IPS-15b (cell line): Measurements from ENCODE around the gene LRP2.
"Not testable (repeated sequence)": the region's sequence is repeated elsewhere in the genome, so short reads cannot be mapped to it uniquely, and the experiment has no call there.

Experiments used
- H3K27me3 ChIP-seq: one replicate; pipeline ENCODE4 v1.6.1; 2013; ENCODE audit warnings: low read length; ENCODE audit not compliant: control insufficient read depth, insufficient read depth
- H3K36me3 ChIP-seq: one replicate; pipeline ENCODE4 v1.6.1; 2013; ENCODE audit warnings: low read length; ENCODE audit not compliant: control insufficient read depth, insufficient read depth
- H3K4me1 ChIP-seq: one replicate; pipeline ENCODE4 v1.6.1; 2013; ENCODE audit warnings: mild to moderate bottlenecking, low read length; ENCODE audit not compliant: control insufficient read depth, insufficient read depth
- H3K4me3 ChIP-seq: one replicate; pipeline ENCODE4 v1.5.1; 2013; ENCODE audit warnings: low read depth, low read length
- H3K9ac ChIP-seq: one replicate; pipeline ENCODE4 v1.6.1; 2013; ENCODE audit warnings: low read depth, mild to moderate bottlenecking, low read length
- H3K9me3 ChIP-seq: one replicate; pipeline ENCODE4 v1.6.1; 2013; ENCODE audit warnings: mild to moderate bottlenecking, low read length; ENCODE audit not compliant: control insufficient read depth, insufficient read depth

Gene LRP2

GRCh38 chr2:169290433-169290832 is 71.9 kb downstream of the LRP2 start:
- Histone ChIP-seq H3K27me3 (no peaks in the 10 kb centered on the region), H3K9me3 (no peaks in the 10 kb centered on the region), H3K36me3 (no peaks in the 10 kb centered on the region), H3K4me1 (peaks cover 16% of the 10 kb centered on the region), H3K4me3 (no peak overlapping the region), H3K9ac (no peak overlapping the region)

- no peak overlapping the region for H3K9ac ChIP-seq
- no peaks in the 10 kb centered on the region for H3K27me3 ChIP-seq
- peaks cover 16% of the 10 kb centered on the region for H3K4me1 ChIP-seq
- no peaks in the 10 kb centered on the region for H3K36me3 ChIP-seq
- no peaks in the 10 kb centered on the region for H3K9me3 ChIP-seq
- no peak overlapping the region for H3K4me3 ChIP-seq
Measured at GRCh38 chr2:169287666-169288065, 74.7 kb downstream of the LRP2 start.

- no peak overlapping the region for H3K9ac ChIP-seq
- H3K36me3 ChIP-seq = no peaks in the 10 kb centered on the region
- H3K4me3 ChIP-seq = no peak overlapping the region
- peaks cover 13% of the 10 kb centered on the region for H3K4me1 ChIP-seq
- no peaks in the 10 kb centered on the region for H3K27me3 ChIP-seq
- no peaks in the 10 kb centered on the region for H3K9me3 ChIP-seq
Measured at GRCh38 chr2:169286624-169287231, 75.6 kb downstream of the LRP2 start.

- Histone ChIP-seq H3K9ac (no peak overlapping the region), H3K9me3 (no peaks in the 10 kb centered on the region), H3K36me3 (no peaks in the 10 kb centered on the region), H3K4me3 (no peak overlapping the region), H3K4me1 (peaks cover 7% of the 10 kb centered on the region), H3K27me3 (no peaks in the 10 kb centered on the region)
Measured at GRCh38 chr2:169285531-169286235, 76.7 kb downstream of the LRP2 start.

- H3K9ac ChIP-seq = no peak overlapping the region
- no peaks in the 10 kb centered on the region for H3K4me1 ChIP-seq
- no peaks in the 10 kb centered on the region for H3K36me3 ChIP-seq
- no peaks in the 10 kb centered on the region for H3K27me3 ChIP-seq
- no peaks in the 10 kb centered on the region for H3K9me3 ChIP-seq
- no peak overlapping the region for H3K4me3 ChIP-seq
Measured at GRCh38 chr2:169280502-169280901, 81.8 kb downstream of the LRP2 start.

GRCh38 chr2:169275696-169276444 is 86.5 kb downstream of the LRP2 start:
- Histone ChIP-seq H3K27me3 (no peaks in the 10 kb centered on the region), H3K9ac (no peak overlapping the region)

GRCh38 chr2:169272010-169272409 is 90.3 kb downstream of the LRP2 start:
- Histone ChIP-seq H3K27me3 (no peaks in the 10 kb centered on the region), H3K9me3 (no peaks in the 10 kb centered on the region), H3K36me3 (no peaks in the 10 kb centered on the region), H3K9ac (no peak overlapping the region), H3K4me3 (no peak overlapping the region), H3K4me1 (no peaks in the 10 kb centered on the region)

More at GRCh38 chr2:169275696-169276444, 86.5 kb downstream of the LRP2 start:
- H3K4me1 ChIP-seq = no peaks in the 10 kb centered on the region
- no peaks in the 10 kb centered on the region for H3K36me3 ChIP-seq
- H3K4me3 ChIP-seq = no peak overlapping the region
- no peaks in the 10 kb centered on the region for H3K9me3 ChIP-seq

- H3K27me3 ChIP-seq, H3K36me3 ChIP-seq, H3K9ac ChIP-seq: not testable (repeated sequence)
Measured at GRCh38 chr2:169270574-169270973, 91.8 kb downstream of the LRP2 start.

GRCh38 chr2:169265591-169265990 is 96.7 kb downstream of the LRP2 start:
- peaks cover 2% of the 10 kb centered on the region for H3K4me1 ChIP-seq
- H3K4me3 ChIP-seq = no peak overlapping the region
- H3K36me3 ChIP-seq = no peaks in the 10 kb centered on the region
- no peaks in the 10 kb centered on the region for H3K9me3 ChIP-seq
- H3K27me3 ChIP-seq = no peaks in the 10 kb centered on the region
- H3K9ac ChIP-seq = no peak overlapping the region

More at GRCh38 chr2:169270574-169270973, 91.8 kb downstream of the LRP2 start:
- H3K4me1 ChIP-seq, H3K9me3 ChIP-seq, H3K4me3 ChIP-seq: not testable (repeated sequence)

GRCh38 chr2:169260846-169261642 is 101.3 kb downstream of the LRP2 start:
- no peak overlapping the region for H3K9ac ChIP-seq
- peaks cover 6% of the 10 kb centered on the region for H3K4me1 ChIP-seq
- H3K4me3 ChIP-seq = no peak overlapping the region
- H3K9me3 ChIP-seq = no peaks in the 10 kb centered on the region
- H3K27me3 ChIP-seq = no peaks in the 10 kb centered on the region
- H3K36me3 ChIP-seq = no peaks in the 10 kb centered on the region

- Histone ChIP-seq H3K4me1 (peaks cover 6% of the 10 kb centered on the region), H3K9me3 (no peaks in the 10 kb centered on the region), H3K27me3 (no peaks in the 10 kb centered on the region), H3K36me3 (no peaks in the 10 kb centered on the region), H3K4me3 (no peak overlapping the region), H3K9ac (no peak overlapping the region)
Measured at GRCh38 chr2:169260246-169260645, 102.1 kb downstream of the LRP2 start.
